K562 (cell line): Measurements from ENCODE around the gene RHOF. TPM values are rescaled to one million over a fixed set of nuclear protein-coding genes. Genes with fewer than 3 reads are reported as not detected.
A peak's percentile ranks its signal among the peaks of the same experiment; 100 is the strongest.

ENCODE experiments used
- CBFA2T3 ChIP-seq: fragments of 450-650 bp; IDR thresholded peaks from 2 replicates; pipeline ENCODE4 v1.6.1; 2017
- HSF4 ChIP-seq: fragments of 250-450 bp; sonication (Bioruptor Pico); IDR thresholded peaks from 2 replicates; pipeline ENCODE4 v2.1.2; 2022; ENCODE audit warnings: mild to moderate bottlenecking, moderate library complexity, borderline replicate concordance
- ZNF134 ChIP-seq: fragments of 250-450 bp; sonication (Bioruptor Pico); conservative IDR thresholded peaks from 2 replicates; pipeline ENCODE4 v1.4.0; 2020
- polyA plus RNA-seq, 8 experiments: library from polyadenylated mRNA; depleted of rRNA in 4 of 8; stranded (reverse) in 5 of 8; unstranded in 3 of 8; fragments of >200 nt; fragmentation: Nextera tagmentation in 2 of 8; fragmentation: Illumina TruSeq in 1 of 8; extraction: Ambion mirVana in 2 of 8; extraction: Trizol in 1 of 8; gene quantifications; 2 replicates each; pipeline versions ENCODE4 v1.2.1 to v1.2.3, GENCODE V29; 2011 to 2014; ENCODE audit warnings: inconsistent platforms in 1 of 8, missing spikeins in 1 of 8
- total RNA-seq, 7 experiments: library from RNA; depleted of rRNA in 6 of 7; stranded (reverse); fragments of >200 nt in 6 of 7; fragmentation: Illumina TruSeq in 2 of 7; extraction: Trizol in 2 of 7; gene quantifications; 2 replicates each; pipeline versions ENCODE4 v1.2.1 to v1.2.3, GENCODE V29; 2011 to 2021; ENCODE audit warnings: low replicate concordance in 1 of 7
- TF ChIP-seq, protein P1 (sequence below): fragments of 450-650 bp; IDR thresholded peaks from 2 replicates; pipeline ENCODE4 v1.6.1; 2016; ENCODE audit warnings: mild to moderate bottlenecking, moderate library complexity
- TF ChIP-seq, protein P2 (sequence below): fragments of 450-650 bp; formaldehyde crosslinking; IDR thresholded peaks from 2 replicates; pipeline ENCODE4 v1.4.0; 2022; ENCODE audit warnings: mild to moderate bottlenecking, moderate library complexity

Gene RHOF
- total and polyA plus RNA-seq, 9 of the 15 experiments (the other 6 are each of a cell fraction or from before 2014, with no cell fraction given) = 0.13 to 10.1 (median 4.0) TPM

DNA sequence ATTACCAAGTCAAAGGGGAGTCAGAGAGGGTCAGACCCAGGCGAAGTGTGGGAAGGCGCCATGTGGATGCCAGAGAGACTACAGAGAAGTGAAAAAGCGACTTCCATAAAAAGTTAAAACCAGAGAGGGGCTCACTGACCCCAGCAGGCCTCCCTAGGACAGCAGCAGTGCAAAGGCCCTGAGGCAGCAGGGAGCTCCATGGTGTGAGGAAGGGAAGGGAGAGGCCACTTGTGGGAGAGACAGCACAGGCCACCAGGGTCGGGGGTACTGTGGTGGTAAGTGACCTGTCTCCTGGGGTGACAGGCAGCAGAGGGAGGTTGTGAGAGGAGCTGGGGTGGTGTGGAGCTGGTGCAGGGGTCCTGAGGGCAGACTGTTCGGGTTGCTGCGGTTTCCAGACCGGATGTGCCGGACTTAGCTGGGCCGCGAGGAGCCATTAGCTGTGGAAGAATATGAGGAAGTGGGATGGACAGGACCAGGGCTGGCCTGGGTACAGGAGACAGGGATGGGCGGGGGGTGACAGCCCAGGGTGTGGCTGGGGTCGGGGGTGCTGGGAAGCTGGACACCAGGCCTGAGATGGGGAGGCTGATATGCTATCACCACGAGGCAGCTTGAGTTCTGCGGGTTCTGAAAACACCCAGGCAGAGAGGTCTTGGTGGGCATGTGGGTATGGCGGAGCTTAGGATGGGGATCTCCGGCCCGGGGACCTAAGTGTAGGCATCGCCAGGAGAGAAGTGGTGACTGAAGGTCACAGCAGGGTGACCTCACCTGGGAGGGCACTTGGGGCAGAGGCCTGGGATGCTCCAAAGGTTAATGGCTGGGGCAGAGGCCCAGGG lies 33.0 kb upstream of the RHOF start (continued):
- TF ChIP-seq, protein P1, sequence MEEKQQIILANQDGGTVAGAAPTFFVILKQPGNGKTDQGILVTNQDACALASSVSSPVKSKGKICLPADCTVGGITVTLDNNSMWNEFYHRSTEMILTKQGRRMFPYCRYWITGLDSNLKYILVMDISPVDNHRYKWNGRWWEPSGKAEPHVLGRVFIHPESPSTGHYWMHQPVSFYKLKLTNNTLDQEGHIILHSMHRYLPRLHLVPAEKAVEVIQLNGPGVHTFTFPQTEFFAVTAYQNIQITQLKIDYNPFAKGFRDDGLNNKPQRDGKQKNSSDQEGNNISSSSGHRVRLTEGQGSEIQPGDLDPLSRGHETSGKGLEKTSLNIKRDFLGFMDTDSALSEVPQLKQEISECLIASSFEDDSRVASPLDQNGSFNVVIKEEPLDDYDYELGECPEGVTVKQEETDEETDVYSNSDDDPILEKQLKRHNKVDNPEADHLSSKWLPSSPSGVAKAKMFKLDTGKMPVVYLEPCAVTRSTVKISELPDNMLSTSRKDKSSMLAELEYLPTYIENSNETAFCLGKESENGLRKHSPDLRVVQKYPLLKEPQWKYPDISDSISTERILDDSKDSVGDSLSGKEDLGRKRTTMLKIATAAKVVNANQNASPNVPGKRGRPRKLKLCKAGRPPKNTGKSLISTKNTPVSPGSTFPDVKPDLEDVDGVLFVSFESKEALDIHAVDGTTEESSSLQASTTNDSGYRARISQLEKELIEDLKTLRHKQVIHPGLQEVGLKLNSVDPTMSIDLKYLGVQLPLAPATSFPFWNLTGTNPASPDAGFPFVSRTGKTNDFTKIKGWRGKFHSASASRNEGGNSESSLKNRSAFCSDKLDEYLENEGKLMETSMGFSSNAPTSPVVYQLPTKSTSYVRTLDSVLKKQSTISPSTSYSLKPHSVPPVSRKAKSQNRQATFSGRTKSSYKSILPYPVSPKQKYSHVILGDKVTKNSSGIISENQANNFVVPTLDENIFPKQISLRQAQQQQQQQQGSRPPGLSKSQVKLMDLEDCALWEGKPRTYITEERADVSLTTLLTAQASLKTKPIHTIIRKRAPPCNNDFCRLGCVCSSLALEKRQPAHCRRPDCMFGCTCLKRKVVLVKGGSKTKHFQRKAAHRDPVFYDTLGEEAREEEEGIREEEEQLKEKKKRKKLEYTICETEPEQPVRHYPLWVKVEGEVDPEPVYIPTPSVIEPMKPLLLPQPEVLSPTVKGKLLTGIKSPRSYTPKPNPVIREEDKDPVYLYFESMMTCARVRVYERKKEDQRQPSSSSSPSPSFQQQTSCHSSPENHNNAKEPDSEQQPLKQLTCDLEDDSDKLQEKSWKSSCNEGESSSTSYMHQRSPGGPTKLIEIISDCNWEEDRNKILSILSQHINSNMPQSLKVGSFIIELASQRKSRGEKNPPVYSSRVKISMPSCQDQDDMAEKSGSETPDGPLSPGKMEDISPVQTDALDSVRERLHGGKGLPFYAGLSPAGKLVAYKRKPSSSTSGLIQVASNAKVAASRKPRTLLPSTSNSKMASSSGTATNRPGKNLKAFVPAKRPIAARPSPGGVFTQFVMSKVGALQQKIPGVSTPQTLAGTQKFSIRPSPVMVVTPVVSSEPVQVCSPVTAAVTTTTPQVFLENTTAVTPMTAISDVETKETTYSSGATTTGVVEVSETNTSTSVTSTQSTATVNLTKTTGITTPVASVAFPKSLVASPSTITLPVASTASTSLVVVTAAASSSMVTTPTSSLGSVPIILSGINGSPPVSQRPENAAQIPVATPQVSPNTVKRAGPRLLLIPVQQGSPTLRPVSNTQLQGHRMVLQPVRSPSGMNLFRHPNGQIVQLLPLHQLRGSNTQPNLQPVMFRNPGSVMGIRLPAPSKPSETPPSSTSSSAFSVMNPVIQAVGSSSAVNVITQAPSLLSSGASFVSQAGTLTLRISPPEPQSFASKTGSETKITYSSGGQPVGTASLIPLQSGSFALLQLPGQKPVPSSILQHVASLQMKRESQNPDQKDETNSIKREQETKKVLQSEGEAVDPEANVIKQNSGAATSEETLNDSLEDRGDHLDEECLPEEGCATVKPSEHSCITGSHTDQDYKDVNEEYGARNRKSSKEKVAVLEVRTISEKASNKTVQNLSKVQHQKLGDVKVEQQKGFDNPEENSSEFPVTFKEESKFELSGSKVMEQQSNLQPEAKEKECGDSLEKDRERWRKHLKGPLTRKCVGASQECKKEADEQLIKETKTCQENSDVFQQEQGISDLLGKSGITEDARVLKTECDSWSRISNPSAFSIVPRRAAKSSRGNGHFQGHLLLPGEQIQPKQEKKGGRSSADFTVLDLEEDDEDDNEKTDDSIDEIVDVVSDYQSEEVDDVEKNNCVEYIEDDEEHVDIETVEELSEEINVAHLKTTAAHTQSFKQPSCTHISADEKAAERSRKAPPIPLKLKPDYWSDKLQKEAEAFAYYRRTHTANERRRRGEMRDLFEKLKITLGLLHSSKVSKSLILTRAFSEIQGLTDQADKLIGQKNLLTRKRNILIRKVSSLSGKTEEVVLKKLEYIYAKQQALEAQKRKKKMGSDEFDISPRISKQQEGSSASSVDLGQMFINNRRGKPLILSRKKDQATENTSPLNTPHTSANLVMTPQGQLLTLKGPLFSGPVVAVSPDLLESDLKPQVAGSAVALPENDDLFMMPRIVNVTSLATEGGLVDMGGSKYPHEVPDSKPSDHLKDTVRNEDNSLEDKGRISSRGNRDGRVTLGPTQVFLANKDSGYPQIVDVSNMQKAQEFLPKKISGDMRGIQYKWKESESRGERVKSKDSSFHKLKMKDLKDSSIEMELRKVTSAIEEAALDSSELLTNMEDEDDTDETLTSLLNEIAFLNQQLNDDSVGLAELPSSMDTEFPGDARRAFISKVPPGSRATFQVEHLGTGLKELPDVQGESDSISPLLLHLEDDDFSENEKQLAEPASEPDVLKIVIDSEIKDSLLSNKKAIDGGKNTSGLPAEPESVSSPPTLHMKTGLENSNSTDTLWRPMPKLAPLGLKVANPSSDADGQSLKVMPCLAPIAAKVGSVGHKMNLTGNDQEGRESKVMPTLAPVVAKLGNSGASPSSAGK = no peak
- TF ChIP-seq CBFA2T3 (0 out of 2 replicates have a peak, but pooled peaks have one; percentile 11), ZNF134 (CRISPR knock-in tag) (no peak), HSF4 (CRISPR knock-in tag) (no peak)
- TF ChIP-seq, protein P2, sequence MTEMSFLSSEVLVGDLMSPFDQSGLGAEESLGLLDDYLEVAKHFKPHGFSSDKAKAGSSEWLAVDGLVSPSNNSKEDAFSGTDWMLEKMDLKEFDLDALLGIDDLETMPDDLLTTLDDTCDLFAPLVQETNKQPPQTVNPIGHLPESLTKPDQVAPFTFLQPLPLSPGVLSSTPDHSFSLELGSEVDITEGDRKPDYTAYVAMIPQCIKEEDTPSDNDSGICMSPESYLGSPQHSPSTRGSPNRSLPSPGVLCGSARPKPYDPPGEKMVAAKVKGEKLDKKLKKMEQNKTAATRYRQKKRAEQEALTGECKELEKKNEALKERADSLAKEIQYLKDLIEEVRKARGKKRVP (CRISPR knock-in tag) = no peak
